ENCODE measurements around the gene SMG6.

DNA sequence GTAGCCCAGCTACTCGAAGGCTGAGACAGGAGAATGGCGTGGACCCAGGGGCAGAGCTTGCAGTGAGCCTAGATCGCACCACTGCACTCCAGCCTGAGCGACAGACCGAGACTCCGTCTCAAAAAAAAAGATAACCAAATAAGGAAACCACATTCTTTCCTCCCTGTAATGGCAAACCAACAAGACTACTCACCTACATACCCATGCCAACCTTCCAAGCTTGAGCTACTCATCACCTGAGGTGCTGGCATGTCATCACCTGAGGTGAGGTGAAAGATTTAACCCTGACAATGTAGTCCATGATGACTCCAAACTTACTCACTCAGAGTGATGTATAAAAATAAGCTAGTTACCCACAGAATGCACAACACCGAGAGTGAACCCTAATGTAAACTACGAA, 85.2 kb downstream of the SMG6 start:
- no peak for TF ChIP-seq POLR2A (IDR thresholded peaks at IDR 0.05)
- TF ChIP-seq, protein P1, sequence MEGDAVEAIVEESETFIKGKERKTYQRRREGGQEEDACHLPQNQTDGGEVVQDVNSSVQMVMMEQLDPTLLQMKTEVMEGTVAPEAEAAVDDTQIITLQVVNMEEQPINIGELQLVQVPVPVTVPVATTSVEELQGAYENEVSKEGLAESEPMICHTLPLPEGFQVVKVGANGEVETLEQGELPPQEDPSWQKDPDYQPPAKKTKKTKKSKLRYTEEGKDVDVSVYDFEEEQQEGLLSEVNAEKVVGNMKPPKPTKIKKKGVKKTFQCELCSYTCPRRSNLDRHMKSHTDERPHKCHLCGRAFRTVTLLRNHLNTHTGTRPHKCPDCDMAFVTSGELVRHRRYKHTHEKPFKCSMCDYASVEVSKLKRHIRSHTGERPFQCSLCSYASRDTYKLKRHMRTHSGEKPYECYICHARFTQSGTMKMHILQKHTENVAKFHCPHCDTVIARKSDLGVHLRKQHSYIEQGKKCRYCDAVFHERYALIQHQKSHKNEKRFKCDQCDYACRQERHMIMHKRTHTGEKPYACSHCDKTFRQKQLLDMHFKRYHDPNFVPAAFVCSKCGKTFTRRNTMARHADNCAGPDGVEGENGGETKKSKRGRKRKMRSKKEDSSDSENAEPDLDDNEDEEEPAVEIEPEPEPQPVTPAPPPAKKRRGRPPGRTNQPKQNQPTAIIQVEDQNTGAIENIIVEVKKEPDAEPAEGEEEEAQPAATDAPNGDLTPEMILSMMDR (IDR thresholded peaks at IDR 0.05), result no peak
